Naive thymus-derived CD4-positive, alpha-beta T cell (primary cell): ENCODE data around the gene MIB1. TPM values are rescaled to one million over a fixed set of nuclear protein-coding genes. Genes with fewer than 3 reads are reported as not detected.

Source experiments
- ATAC-seq: fragments of 150-1000 bp; cut with Tn5 transposase; 2 replicates; pipeline ENCODE4 v1.10.0; 2021; ENCODE audit warnings: mild to moderate bottlenecking, moderate library complexity
- CTCF ChIA-PET: fragments of 350-600 bp; sonication (Branson Sonifier 250); formaldehyde crosslinking; loops from one replicate; lab custom pipeline; 2021; ENCODE audit warnings: antibody characterized with exemption; lab: Charles Lee
- POLR2A ChIA-PET: fragments of 350-600 bp; sonication (Branson Sonifier 250); formaldehyde crosslinking; loops from one replicate; lab custom pipeline; 2021; ENCODE audit warnings: antibody characterized with exemption, inconsistent platforms; lab: Charles Lee
- DNase-seq, 9 donors: peaks; one replicate each; pipeline versions ENCODE4 v3.0.0 to v3.0.0-alpha.2; 2020 to 2022; ENCODE audit warnings: mixed read lengths in 1 of 9
- H3K27ac ChIP-seq: one replicate; pipeline ENCODE4 v1.7.0; 2013; ENCODE audit warnings: mild to moderate bottlenecking, low read depth, low read length, moderate library complexity
- H3K27me3 ChIP-seq, 2 donors: one replicate each; pipeline ENCODE4 v1.7.0; 2013; ENCODE audit warnings: low read length in 2 of 2, mild to moderate bottlenecking in 2 of 2, moderate library complexity in 2 of 2; ENCODE audit not compliant: control insufficient read depth in 2 of 2, insufficient read depth in 2 of 2
- H3K36me3 ChIP-seq, 3 experiments: 1 replicate in 2 of 3; 2 replicates in 1 of 3; pipeline ENCODE4 v1.7.0; 2013; ENCODE audit warnings: low read length in 3 of 3, mild to moderate bottlenecking in 3 of 3, moderate library complexity in 1 of 3; ENCODE audit not compliant: insufficient read depth in 3 of 3, control insufficient read depth in 2 of 3
- H3K4me1 ChIP-seq, 2 donors: one replicate each; pipeline ENCODE4 v1.7.0; 2013; ENCODE audit warnings: low read length in 2 of 2, mild to moderate bottlenecking in 2 of 2, moderate library complexity in 1 of 2; ENCODE audit not compliant: control insufficient read depth in 2 of 2, insufficient read depth in 2 of 2
- H3K4me3 ChIP-seq: 2 replicates; pipeline ENCODE4 v1.7.0; 2013; ENCODE audit warnings: mild to moderate bottlenecking, low read length
- H3K9me3 ChIP-seq, 3 experiments: 1 replicate in 2 of 3; 2 replicates in 1 of 3; pipeline ENCODE4 v1.7.0; 2013; ENCODE audit warnings: low read length in 3 of 3; ENCODE audit not compliant: control insufficient read depth in 2 of 3
- H3K27ac Mint-ChIP-seq, 9 donors: one replicate each; pipeline ENCODE4 v1.8.0; 2020 to 2022; ENCODE audit warnings: mixed read lengths in 9 of 9, mild to moderate bottlenecking in 8 of 9, moderate library complexity in 5 of 9, inconsistent platforms in 2 of 9
- H3K27me3 Mint-ChIP-seq, 5 donors: one replicate each; pipeline ENCODE4 v1.8.0; 2021 to 2022; ENCODE audit warnings: mixed read lengths in 5 of 5, mild to moderate bottlenecking in 1 of 5
- H3K36me3 Mint-ChIP-seq, 5 donors: one replicate each; pipeline ENCODE4 v1.8.0; 2020 to 2022; ENCODE audit warnings: mixed read lengths in 5 of 5, mild to moderate bottlenecking in 3 of 5, inconsistent platforms in 1 of 5
- H3K4me1 Mint-ChIP-seq, 7 donors: one replicate each; pipeline ENCODE4 v1.8.0; 2020 to 2022; ENCODE audit warnings: mixed read lengths in 7 of 7, mild to moderate bottlenecking in 3 of 7, inconsistent platforms in 1 of 7
- H3K4me3 Mint-ChIP-seq, 10 donors: one replicate each; pipeline ENCODE4 v1.8.0; 2020 to 2022; ENCODE audit warnings: mild to moderate bottlenecking in 10 of 10, mixed read lengths in 10 of 10, moderate library complexity in 6 of 10, inconsistent platforms in 2 of 10
- H3K9me3 Mint-ChIP-seq, 11 donors: one replicate each; pipeline ENCODE4 v1.8.0; 2020 to 2022; ENCODE audit warnings: mixed read lengths in 11 of 11, mild to moderate bottlenecking in 4 of 11, inconsistent platforms in 1 of 11, moderate library complexity in 1 of 11
- intact Hi-C, 2 donors: fragments of 100-400 bp; cut with micrococcal nuclease; formaldehyde crosslinking; loops; one replicate each; pipeline ENCODE4 v1.15.1; 2023
- polyA plus RNA-seq, 2 donors: library from polyadenylated mRNA; unstranded; fragments of 300-500 nt; fragmentation: Illumina TruSeq; gene quantifications; one replicate each; pipeline ENCODE4 v1.2.3, GENCODE V29; 2021
- total RNA-seq, 6 experiments: library from RNA in 5 of 6; stranded (reverse) in 5 of 6; gene quantifications; 1 replicate in 5 of 6; 2 replicates in 1 of 6; pipeline ENCODE4 v1.2.3 and lab custom pipeline; 2021 to 2026

The MIB1 gene
- total and polyA plus RNA-seq, 7 experiments from 2014 or later: 3.9 to 35.2 (median 19.1) TPM

DNA sequence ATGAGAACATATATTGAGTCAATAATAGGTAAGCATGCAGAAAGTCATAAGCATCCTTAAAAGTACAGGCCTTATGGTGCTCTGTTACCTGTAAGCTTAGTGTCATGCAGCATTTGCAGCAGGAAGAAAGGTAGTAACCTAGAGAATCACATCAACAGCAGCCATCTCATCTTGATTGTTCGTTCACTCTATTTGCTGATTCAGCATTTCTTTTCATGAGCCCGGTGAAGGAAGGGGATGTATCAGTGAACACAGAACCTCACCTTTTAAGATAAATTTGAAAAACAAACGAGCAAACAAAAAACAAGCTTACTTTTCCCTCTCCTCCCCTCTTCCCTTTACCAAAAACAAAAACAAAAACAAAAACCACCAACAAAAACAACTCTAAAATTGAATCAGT, 89.9 kb downstream of the MIB1 start:
- no peaks in the 10 kb centered on the region for H3K27me3 ChIP-seq
- DNase-seq (no peak), ATAC-seq (no peak)
- intact Hi-C loops: no loop called here
- Mint-ChIP-seq H3K9me3 (no peaks in the 10 kb centered on the region), H3K4me1 (no peaks in the 10 kb centered on the region), H3K4me3 (no peak overlapping the region), H3K36me3 (peaks cover 0 to 28% (median 2%) of the 10 kb centered on the region in 5 donors), H3K27me3 (no peaks in the 10 kb centered on the region), H3K27ac (no peak overlapping the region)
- ChIA-PET POLR2A (no interaction called here), CTCF (no interaction called here)
- no peaks in the 10 kb centered on the region for H3K36me3 ChIP-seq
- no peaks in the 10 kb centered on the region for H3K4me1 ChIP-seq
- H3K27ac ChIP-seq: no peak overlapping the region
- H3K9me3 ChIP-seq: no peaks in the 10 kb centered on the region
- no peak overlapping the region for H3K4me3 ChIP-seq

GRCh38 chr18:21831413-21831831, 90.8 kb downstream of the MIB1 start:
- CTCF ChIA-PET: no interaction called here

DNA sequence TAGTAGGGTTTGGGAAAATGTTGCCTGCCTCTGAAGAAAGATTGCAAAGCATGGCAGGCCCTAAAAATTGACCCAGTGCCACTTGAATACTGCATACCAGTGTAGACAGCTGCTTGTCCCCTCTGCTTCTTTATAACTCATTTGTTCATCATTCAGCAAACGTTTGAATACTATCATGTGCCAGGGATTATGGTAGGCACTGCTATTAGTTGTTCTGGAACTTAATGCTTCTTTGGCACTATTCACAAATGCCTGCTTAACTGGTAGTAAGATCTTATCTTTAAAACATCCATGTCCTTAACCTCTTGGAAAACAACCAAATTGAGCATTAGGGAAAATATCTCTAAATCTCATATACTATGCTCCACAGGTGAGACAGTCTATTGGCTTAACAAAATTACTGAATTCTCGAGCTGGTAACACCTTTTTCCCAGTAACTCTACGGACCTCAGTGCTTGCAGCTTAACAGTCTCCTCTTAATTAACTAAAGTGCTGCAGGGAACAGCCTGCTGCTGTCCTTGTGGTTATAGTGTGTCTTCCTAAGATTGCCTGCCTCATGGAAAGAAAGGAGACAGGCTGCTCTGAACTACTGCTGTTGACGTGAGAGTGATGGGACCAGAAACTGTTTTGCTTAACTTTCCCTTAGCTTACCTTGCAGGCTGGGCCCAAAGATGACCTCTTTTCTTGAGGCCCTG, 93.2 kb downstream of the MIB1 start:
- CTCF ChIA-PET: no interaction called here
- Mint-ChIP-seq H3K4me3 (no peak overlapping the region), H3K36me3 (peaks cover 0 to 32% (median 4%) of the 10 kb centered on the region in 5 donors), H3K4me1 (no peaks in the 10 kb centered on the region), H3K27ac (no peak overlapping the region), H3K27me3 (no peaks in the 10 kb centered on the region), H3K9me3 (no peaks in the 10 kb centered on the region)
- H3K27me3 ChIP-seq: no peaks in the 10 kb centered on the region
- POLR2A ChIA-PET: no interaction called here
- no peak overlapping the region for H3K27ac ChIP-seq
- H3K4me1 ChIP-seq: no peaks in the 10 kb centered on the region
- no peak overlapping the region for H3K4me3 ChIP-seq
- intact Hi-C loops: no loop called here
- ATAC-seq (no peak), DNase-seq (no peak)
- H3K9me3 ChIP-seq: no peaks in the 10 kb centered on the region
- H3K36me3 ChIP-seq: peaks cover 0 to 3% (median 0%) of the 10 kb centered on the region in 3 experiments

More at GRCh38 chr18:21831413-21831831, 90.8 kb downstream of the MIB1 start:
- intact Hi-C loops: no loop called here
- H3K4me1 ChIP-seq: no peaks in the 10 kb centered on the region
- H3K36me3 ChIP-seq: no peaks in the 10 kb centered on the region
- Mint-ChIP-seq H3K36me3 (peaks cover 0 to 25% (median 2%) of the 10 kb centered on the region in 5 donors), H3K4me1 (no peaks in the 10 kb centered on the region), H3K4me3 (no peak overlapping the region), H3K9me3 (no peaks in the 10 kb centered on the region), H3K27ac (no peak overlapping the region), H3K27me3 (no peaks in the 10 kb centered on the region)
- H3K4me3 ChIP-seq: no peak overlapping the region
- H3K27me3 ChIP-seq: no peaks in the 10 kb centered on the region
- no peak for ATAC-seq
- POLR2A ChIA-PET: no interaction called here
- no peak overlapping the region for H3K27ac ChIP-seq
- DNase-seq: no peak
- H3K9me3 ChIP-seq: no peaks in the 10 kb centered on the region

- no peak overlapping the region for H3K27ac ChIP-seq
- H3K4me1 ChIP-seq: no peaks in the 10 kb centered on the region
- no peak overlapping the region for H3K4me3 ChIP-seq
- no peak overlapping the region for H3K4me3 Mint-ChIP-seq
- intact Hi-C loops: no loop called here
- H3K36me3 ChIP-seq: peaks cover 0 to 4% (median 0%) of the 10 kb centered on the region in 3 experiments
- DNase-seq (no peak), ATAC-seq (no peak)
- H3K27me3 ChIP-seq: no peaks in the 10 kb centered on the region
- H3K4me1 Mint-ChIP-seq: peaks cover 0 to 1% (median 0%) of the 10 kb centered on the region in 7 donors
- H3K27me3 Mint-ChIP-seq: no peaks in the 10 kb centered on the region
- no peaks in the 10 kb centered on the region for H3K9me3 ChIP-seq
- POLR2A ChIA-PET: no interaction called here
- no peak overlapping the region for H3K27ac Mint-ChIP-seq
- no peaks in the 10 kb centered on the region for H3K9me3 Mint-ChIP-seq
- peaks cover 0 to 37% (median 4%) of the 10 kb centered on the region in 5 donors for H3K36me3 Mint-ChIP-seq
- CTCF ChIA-PET: no interaction called here
These were observed 93.7 kb downstream of the MIB1 start for GRCh38 chr18:21834299-21834660.

DNA sequence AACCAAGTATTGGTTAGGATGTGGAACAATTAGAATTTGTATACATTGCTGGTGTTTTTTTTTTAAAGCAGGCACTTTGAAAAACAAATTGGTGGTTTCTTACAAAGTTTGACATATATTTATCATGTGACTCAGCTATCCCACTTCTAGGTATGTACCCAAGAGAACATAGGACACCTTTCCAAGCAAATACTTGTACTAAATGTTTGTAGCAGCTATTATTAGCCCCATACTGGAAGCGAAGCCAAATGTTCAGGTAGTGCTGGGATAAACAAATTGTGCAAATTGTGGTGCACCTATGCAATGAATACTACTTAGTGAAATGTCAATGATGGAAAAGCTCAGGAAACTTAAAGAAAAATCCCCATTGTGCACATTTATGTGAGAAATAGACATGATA, 101.0 kb downstream of the MIB1 start:
- H3K36me3 Mint-ChIP-seq: peaks cover 4 to 59% (median 21%) of the 10 kb centered on the region in 5 donors
- H3K36me3 ChIP-seq: peaks cover 0 to 16% (median 1%) of the 10 kb centered on the region in 3 experiments

DNA sequence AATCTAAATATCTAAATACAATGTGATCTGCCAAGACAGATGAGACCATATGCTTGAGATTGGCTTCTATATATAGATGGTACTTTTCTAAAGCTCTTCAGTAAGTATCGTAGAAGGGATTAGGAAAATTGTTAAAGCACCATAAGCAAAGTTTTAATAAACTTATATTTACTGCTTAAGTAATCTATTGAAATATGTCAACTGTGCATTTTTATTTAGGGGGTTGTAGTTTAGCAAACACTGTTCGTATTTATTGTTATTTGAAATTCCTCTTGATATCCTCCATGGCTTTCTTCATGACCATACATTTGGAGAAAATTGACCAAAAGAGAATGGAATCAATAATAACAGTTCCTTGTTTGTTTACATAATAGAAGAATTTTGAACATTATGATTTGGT, 102.7 kb downstream of the MIB1 start:
- ChIA-PET CTCF (no interaction called here), POLR2A (no interaction called here)
- Histone ChIP-seq H3K9me3 (no peaks in the 10 kb centered on the region), H3K27me3 (no peaks in the 10 kb centered on the region), H3K4me1 (no peaks in the 10 kb centered on the region), H3K36me3 (peaks cover 0 to 16% (median 3%) of the 10 kb centered on the region in 3 experiments), H3K27ac (no peak overlapping the region), H3K4me3 (no peak overlapping the region)
- H3K4me1 Mint-ChIP-seq: peaks cover 0 to 2% (median 0%) of the 10 kb centered on the region in 7 donors
- ATAC-seq: no peak
- H3K9me3 Mint-ChIP-seq: no peaks in the 10 kb centered on the region
- no peak overlapping the region for H3K4me3 Mint-ChIP-seq
- H3K27ac Mint-ChIP-seq: no peak overlapping the region
- peaks cover 4 to 63% (median 26%) of the 10 kb centered on the region in 5 donors for H3K36me3 Mint-ChIP-seq
- no peak for DNase-seq
- no peaks in the 10 kb centered on the region for H3K27me3 Mint-ChIP-seq
- intact Hi-C loops: no loop called here

More for the DNA sequence above, 101.0 kb downstream of the MIB1 start:
- peaks cover 0 to 2% (median 0%) of the 10 kb centered on the region in 7 donors for H3K4me1 Mint-ChIP-seq
- DNase-seq (no peak), ATAC-seq (no peak)
- H3K9me3 Mint-ChIP-seq: no peaks in the 10 kb centered on the region
- Histone ChIP-seq H3K9me3 (no peaks in the 10 kb centered on the region), H3K27ac (no peak overlapping the region), H3K4me3 (no peak overlapping the region), H3K4me1 (no peaks in the 10 kb centered on the region), H3K27me3 (no peaks in the 10 kb centered on the region)
- H3K27me3 Mint-ChIP-seq: no peaks in the 10 kb centered on the region
- H3K4me3 Mint-ChIP-seq: no peak overlapping the region
- ChIA-PET POLR2A (no interaction called here), CTCF (no interaction called here)
- no peak overlapping the region for H3K27ac Mint-ChIP-seq
- intact Hi-C loops: no loop called here
